H1 (cell line): ENCODE results near the gene PVR. TPM values are rescaled to one million over a fixed set of nuclear protein-coding genes. Genes with fewer than 3 reads are reported as not detected.

Experiments used
- CTCF ChIA-PET: fragments of 300-600 bp; sonication (Branson Sonifier 250); formaldehyde crosslinking; loops from one replicate; lab custom pipeline; 2021; ENCODE audit not compliant: partially characterized antibody; lab: Charles Lee
- POLR2A ChIA-PET: fragments of 300-600 bp; sonication (Branson Sonifier 250); formaldehyde crosslinking; loops from one replicate; lab custom pipeline; 2021; ENCODE audit warnings: inconsistent platforms; ENCODE audit not compliant: partially characterized antibody; lab: Charles Lee
- DNase-seq, 2 experiments: peaks; one replicate each; pipeline versions ENCODE4 v3.0.0 to v3.0.0-alpha.2; 2010 to 2022; ENCODE audit warnings: low spot score in 2 of 2, low read depth in 1 of 2, mixed read lengths in 1 of 2
- FAIRE-seq: peaks from 2 replicates; lab custom pipeline; 2011; peaks lifted over from hg19 to GRCh38; lab: Jason Lieb, UNC
- H2AFZ ChIP-seq: 2 replicates; pipeline ENCODE4 v1.8.1; 2012; ENCODE audit warnings: low read length, inconsistent platforms
- H2AK5ac ChIP-seq: 2 replicates; pipeline ENCODE4 v1.6.1; 2013; ENCODE audit warnings: low read depth, low read length
- H2BK120ac ChIP-seq: replicated peaks from 2 replicates; pipeline ENCODE3; 2013; ENCODE audit warnings: low read depth, low read length, inconsistent platforms
- H2BK12ac ChIP-seq: 2 replicates; pipeline ENCODE4 v1.6.1; 2013; ENCODE audit warnings: low read depth, low read length
- H2BK15ac ChIP-seq: 2 replicates; pipeline ENCODE4 v1.6.1; 2013; ENCODE audit warnings: low read length
- H2BK20ac ChIP-seq: 2 replicates; pipeline ENCODE4 v1.6.1; 2013; ENCODE audit warnings: low read length
- H2BK5ac ChIP-seq: 2 replicates; pipeline ENCODE4 v1.6.1; 2013; ENCODE audit warnings: low read depth, low read length
- H3K14ac ChIP-seq: 2 replicates; pipeline ENCODE4 v1.6.1; 2013; ENCODE audit warnings: inconsistent platforms; ENCODE audit not compliant: insufficient read length
- H3K18ac ChIP-seq: 2 replicates; pipeline ENCODE4 v1.6.1; 2013; ENCODE audit warnings: low read length; ENCODE audit errors: extremely low read depth
- H3K23ac ChIP-seq: 2 replicates; pipeline ENCODE4 v1.6.1; 2013; ENCODE audit warnings: inconsistent platforms; ENCODE audit not compliant: insufficient read length
- H3K23me2 ChIP-seq: 2 replicates; pipeline ENCODE4 v1.6.1; 2013; ENCODE audit warnings: low read depth, low read length
- H3K27ac ChIP-seq: 2 replicates; pipeline ENCODE4 v1.6.1; 2011; ENCODE audit warnings: low read depth, low read length, inconsistent platforms
- H3K27me3 ChIP-seq, 4 experiments: replicated peaks in 1 of 4; 1 replicate in 1 of 4; 2 replicates in 3 of 4; pipeline versions ENCODE4 v1.6.1 to v1.8.1; 2011 to 2013; ENCODE audit warnings: low read length in 3 of 4, mild to moderate bottlenecking in 3 of 4, inconsistent platforms in 2 of 4, mixed read lengths in 2 of 4, moderate library complexity in 1 of 4; ENCODE audit not compliant: control insufficient read depth in 3 of 4, insufficient read depth in 3 of 4; ENCODE audit errors: extremely low read depth in 1 of 4
- H3K36me3 ChIP-seq, 4 experiments: 2 replicates each; pipeline versions ENCODE4 v1.6.1 to v1.8.1; 2011 to 2013; ENCODE audit warnings: mild to moderate bottlenecking in 4 of 4, low read length in 3 of 4, moderate library complexity in 2 of 4, control low read depth in 1 of 4, inconsistent platforms in 1 of 4; ENCODE audit not compliant: insufficient read depth in 4 of 4, control insufficient read depth in 2 of 4
- H3K4ac ChIP-seq: replicated peaks from 2 replicates; pipeline ENCODE3; 2013; ENCODE audit warnings: low read length, low read depth, mixed read lengths, inconsistent platforms; ENCODE audit not compliant: insufficient read length
- H3K4me1 ChIP-seq, 4 experiments: replicated peaks in 1 of 4; 1 replicate in 1 of 4; 2 replicates in 3 of 4; pipeline versions ENCODE4 v1.6.1 to v1.8.1; 2011 to 2013; ENCODE audit warnings: low read length in 3 of 4, inconsistent platforms in 2 of 4, mixed read lengths in 1 of 4; ENCODE audit not compliant: insufficient read depth in 4 of 4, control insufficient read depth in 3 of 4
- H3K4me2 ChIP-seq, 2 experiments: 2 replicates each; pipeline versions ENCODE4 v1.6.1 to v1.8.1; 2011 to 2013; ENCODE audit warnings: low read depth in 2 of 2, low read length in 2 of 2, control low read depth in 1 of 2, inconsistent platforms in 1 of 2, mild to moderate bottlenecking in 1 of 2; ENCODE audit not compliant: insufficient read depth in 1 of 2
- H3K4me3 ChIP-seq, 4 experiments: fragments of 200-600, 300-600 bp in 1 of 4; sonication (generic), shearing (Covaris generic), sonication (Bioruptor Twin) in 1 of 4; 2 replicates each; pipeline versions ENCODE4 v1.5.1 to v1.8.1; 2011 to 2016; ENCODE audit warnings: low read length in 4 of 4, low read depth in 3 of 4, control low read depth in 2 of 4, inconsistent platforms in 2 of 4, mild to moderate bottlenecking in 2 of 4, mixed read lengths in 1 of 4, moderate library complexity in 1 of 4; ENCODE audit not compliant: insufficient read depth in 2 of 4; ENCODE audit errors: extremely low read depth in 1 of 4
- H3K56ac ChIP-seq: replicated peaks from 2 replicates; pipeline ENCODE3; 2013; ENCODE audit warnings: low read depth, mild to moderate bottlenecking, mixed read lengths, low read length, inconsistent platforms; ENCODE audit not compliant: insufficient read length
- H3K79me1 ChIP-seq: 2 replicates; pipeline ENCODE4 v1.6.1; 2013; ENCODE audit warnings: low read depth, low read length, control low read depth
- H3K79me2 ChIP-seq, 2 experiments: 2 replicates each; pipeline versions ENCODE4 v1.6.1 to v1.8.1; 2012 to 2013; ENCODE audit warnings: low read length in 2 of 2, mild to moderate bottlenecking in 2 of 2, inconsistent platforms in 1 of 2; ENCODE audit not compliant: insufficient read depth in 2 of 2, control insufficient read depth in 1 of 2
- H3K9ac ChIP-seq, 4 experiments: replicated peaks in 1 of 4; 1 replicate in 1 of 4; 2 replicates in 3 of 4; pipeline versions ENCODE4 v1.6.1 to v1.8.1; 2011 to 2013; ENCODE audit warnings: low read depth in 3 of 4, low read length in 3 of 4, control low read depth in 2 of 4, mild to moderate bottlenecking in 2 of 4, moderate library complexity in 2 of 4, inconsistent platforms in 1 of 4; ENCODE audit errors: extremely low read depth in 1 of 4
- H3K9me3 ChIP-seq, 2 experiments: 2 replicates each; pipeline versions ENCODE4 v1.6.1 to v1.8.1; 2012 to 2013; ENCODE audit warnings: mild to moderate bottlenecking in 2 of 2, moderate library complexity in 2 of 2, control low read depth in 1 of 2, inconsistent platforms in 1 of 2, low read depth in 1 of 2, low read length in 1 of 2, mixed read lengths in 1 of 2; ENCODE audit not compliant: insufficient read depth in 2 of 2
- H4K20me1 ChIP-seq, 2 experiments: replicated peaks in 1 of 2; 2 replicates each; pipeline versions ENCODE3 to v1.8.1; 2011 to 2013; ENCODE audit warnings: inconsistent platforms in 2 of 2, low read length in 2 of 2, mild to moderate bottlenecking in 1 of 2; ENCODE audit not compliant: insufficient read depth in 2 of 2, control insufficient read depth in 1 of 2
- H4K5ac ChIP-seq: 2 replicates; pipeline ENCODE4 v1.6.1; 2013; ENCODE audit warnings: low read length, low read depth, mixed read lengths, inconsistent platforms; ENCODE audit not compliant: insufficient read length
- H4K8ac ChIP-seq: 2 replicates; pipeline ENCODE4 v1.8.0; 2013; ENCODE audit warnings: mild to moderate bottlenecking, moderate library complexity, low read length, inconsistent platforms; ENCODE audit not compliant: insufficient read depth; ENCODE audit errors: extremely low read depth
- H4K91ac ChIP-seq: replicated peaks from 2 replicates; pipeline ENCODE3; 2013; ENCODE audit warnings: low read length, mixed read lengths, inconsistent platforms; ENCODE audit not compliant: insufficient read length
- BACH1 ChIP-seq: IDR thresholded peaks from 2 replicates; pipeline ENCODE4 v1.6.1; 2012; ENCODE audit warnings: low read length, improper control_type of control experiment
- CBX8 ChIP-seq: fragments of 300-800, 300-1000 bp; sonication (generic); IDR thresholded peaks from 2 replicates; pipeline ENCODE4 v1.7.1; 2016; ENCODE audit warnings: low read depth, low read length, borderline replicate concordance
- CHD1 ChIP-seq: IDR thresholded peaks from 2 replicates; pipeline ENCODE4 v1.6.1; 2012; ENCODE audit warnings: low read depth, low read length, improper control_type of control experiment
- CREB1 ChIP-seq: IDR thresholded peaks from 2 replicates; pipeline ENCODE4 v1.6.1; 2012; ENCODE audit warnings: inconsistent platforms
- CTCF ChIP-seq, 3 experiments: IDR thresholded peaks; 1 replicate in 2 of 3; 2 replicates in 1 of 3; pipeline versions ENCODE4 v1.5.1 to v1.6.1; 2011; ENCODE audit warnings: low read length in 3 of 3, mild to moderate bottlenecking in 3 of 3, inconsistent platforms in 2 of 3, low read depth in 1 of 3, moderate library complexity in 1 of 3; ENCODE audit not compliant: insufficient read depth in 1 of 3; ENCODE audit errors: control extremely low read depth in 1 of 3
- E2F6 ChIP-seq: IDR thresholded peaks from 2 replicates; pipeline ENCODE4 v1.6.1; 2012; ENCODE audit warnings: inconsistent platforms
- GTF2F1 ChIP-seq: IDR thresholded peaks from 2 replicates; pipeline ENCODE4 v1.6.1; 2012; ENCODE audit warnings: low read depth, low read length, improper control_type of control experiment, borderline replicate concordance
- NANOG ChIP-seq: IDR thresholded peaks from 2 replicates; pipeline ENCODE4 v1.6.1; 2011; ENCODE audit warnings: low read length, low read depth, mild to moderate bottlenecking, inconsistent platforms; ENCODE audit not compliant: insufficient read depth, poor library complexity, severe bottlenecking
- POLR2A ChIP-seq, 2 experiments: IDR thresholded peaks; 1 replicate in 1 of 2; 2 replicates in 1 of 2; pipeline ENCODE4 v1.6.1; 2011; ENCODE audit warnings: low read depth in 2 of 2, low read length in 2 of 2, mild to moderate bottlenecking in 2 of 2; ENCODE audit errors: control extremely low read depth in 1 of 2
- SP2 ChIP-seq: IDR thresholded peaks from 2 replicates; pipeline ENCODE4 v1.6.1; 2012; ENCODE audit warnings: mild to moderate bottlenecking, low read length, inconsistent platforms
- SP4 ChIP-seq: IDR thresholded peaks from 2 replicates; pipeline ENCODE4 v1.6.1; 2012; ENCODE audit warnings: low read length, inconsistent platforms
- TAF7 ChIP-seq: optimal IDR thresholded peaks from 2 replicates; pipeline ENCODE3; 2011; ENCODE audit warnings: low read depth, mild to moderate bottlenecking, inconsistent platforms, low read length, moderate library complexity, borderline replicate concordance
- WGBS, 2 experiments: shearing (Covaris generic) in 1 of 2; methylation state at CpG; one replicate each; pipeline versions ENCODE4 v1.1.6 to v1.1.7; 2013 to 2015; ENCODE audit warnings: low lambda C conversion rate in 2 of 2, mixed read lengths in 2 of 2, inconsistent platforms in 1 of 2, low coverage in 1 of 2, missing lambda C conversion rate in 1 of 2; ENCODE audit not compliant: insufficient replicate concordance in 2 of 2, insufficient coverage in 1 of 2, insufficient read length in 1 of 2; ENCODE audit errors: extremely low coverage in 1 of 2, missing lambda C conversion rate in 1 of 2; 5-methylcytosine and 5-hydroxymethylcytosine counted together
- polyA plus RNA-seq, 7 experiments: library from polyadenylated mRNA; depleted of rRNA in 3 of 7; stranded (reverse) in 5 of 7; unstranded in 2 of 7; fragments of >200 nt in 5 of 7; fragments of 200-250 nt in 2 of 7; gene quantifications; 1 replicate in 5 of 7; 2 replicates in 1 of 7; 4 replicates in 1 of 7; pipeline versions ENCODE4 v1.2.1 to v1.2.3, GENCODE V29; 2011 to 2013; ENCODE audit warnings: missing spikeins in 2 of 7, mixed read lengths in 2 of 7
- total RNA-seq: library from RNA; stranded (reverse); fragmentation: NEBNext Ultra II Directional; extraction: Animal tissue kit (Norgen Biotek cat#: 25700); gene quantifications from 2 replicates; pipeline ENCODE4 v1.2.1, GENCODE V29; 2021

The PVR gene
- total and polyA plus RNA-seq, 2 of the 8 experiments (the other 6 are each of a cell fraction or from before 2014, with no cell fraction given) = 13.3 to 14.8 TPM

GRCh38 chr19:44634785-44635184, 8.9 kb upstream of the PVR start:
- Histone ChIP-seq H4K20me1 (no peaks in the 10 kb centered on the region), H2BK15ac (no peak overlapping the region), H4K91ac (no peak overlapping the region), H3K79me1 (no peaks in the 10 kb centered on the region), H3K18ac (no peak overlapping the region), H3K4me1 (peaks cover 0 to 2% (median 0%) of the 10 kb centered on the region in 4 experiments; a peak in 1 of 7 replicates), H2BK120ac (no peak overlapping the region), H3K4me2 (no peak overlapping the region), H3K36me3 (no peaks in the 10 kb centered on the region), H2BK5ac (no peak overlapping the region), H4K8ac (no peak overlapping the region), H3K4me3 (no peak overlapping the region), H3K79me2 (no peaks in the 10 kb centered on the region), H3K14ac (no peak overlapping the region), H2BK12ac (no peak overlapping the region), H3K4ac (no peak overlapping the region), H3K56ac (no peak overlapping the region), H2AFZ (no peak overlapping the region), H3K23me2 (no peaks in the 10 kb centered on the region), H3K9ac (no peak overlapping the region), H2AK5ac (no peak overlapping the region), H3K27me3 (no peaks in the 10 kb centered on the region), H4K5ac (no peak overlapping the region), H3K9me3 (0 out of 4 replicates have a peak, but pooled peaks cover 0 to 2% of the 10 kb centered on the region in 2 experiments), H2BK20ac (no peak overlapping the region), H3K23ac (no peak overlapping the region), H3K27ac (no peak overlapping the region)
- no peak for DNase-seq
- ChIA-PET POLR2A (interaction anchor here (1.5 to 1.6 kb wide), 2 partner anchors 9 to 29 kb away, joined by 4 to 6 read pairs; partner anchors contain the start of gene PVR), CTCF (interaction anchor here (0.6 to 2.3 kb wide), 4 partner anchors 9 to 138 kb away, joined by 3 to 12 read pairs (median 6); partner anchors contain the start of gene PVR)
- FAIRE-seq = no peak
- WGBS, 2 experiments = 89% methylated on average over 2 of the region's 2 CpGs; no CpG with 5 or more reads in 1 of the 2 experiments
- TF ChIP-seq SP4 = no peak
- TF ChIP-seq CREB1 = no peak
- no peak for TF ChIP-seq NANOG
- TF ChIP-seq SP2 = no peak
- TF ChIP-seq CBX8 = no peak
- TF ChIP-seq BACH1 = no peak
- no peak for TF ChIP-seq CTCF (IDR thresholded peaks at IDR 0.05; ENCODE audit: control extremely low read depth in 1 of 3, insufficient read depth in 1 of 3, low read depth in 1 of 3, low read length in 3 of 3)
- no peak for TF ChIP-seq E2F6
- no peak for TF ChIP-seq GTF2F1
- TF ChIP-seq TAF7 = no peak
- no peak for TF ChIP-seq POLR2A (IDR thresholded peaks at IDR 0.05; ENCODE audit: control extremely low read depth in 1 of 2, low read depth in 2 of 2, low read length in 2 of 2)
- TF ChIP-seq CHD1 = no peak
